GM19452 (cell line): ENCODE data around the gene CD300LB.
A peak's percentile ranks its signal among the peaks of the same experiment; 100 is the strongest.
"Not testable (repeated sequence)": the region's sequence is repeated elsewhere in the genome, so short reads cannot be mapped to it uniquely, and the experiment has no call there.

Source experiments
- ATAC-seq: cut with Tn5 transposase; IDR thresholded peaks from one replicate; pipeline ENCODE4 v1.9.1; 2021; ENCODE audit not compliant: unreplicated experiment

The CD300LB gene

GRCh38 chr17:74499992-74500391, 31.3 kb downstream of the CD300LB start:
- no peak for ATAC-seq

GRCh38 chr17:74497471-74497870, 33.8 kb downstream of the CD300LB start:
- no peak for ATAC-seq

- ATAC-seq: no peak
Measured at GRCh38 chr17:74493331-74493833, 37.9 kb downstream of the CD300LB start.

GRCh38 chr17:74491626-74492025, 39.6 kb downstream of the CD300LB start:
- no peak for ATAC-seq

GRCh38 chr17:74490716-74491115, 40.6 kb downstream of the CD300LB start:
- ATAC-seq: no peak

- ATAC-seq: not testable (repeated sequence)
Measured at GRCh38 chr17:74488276-74488675, 43.0 kb downstream of the CD300LB start.

- ATAC-seq: no peak
Measured at GRCh38 chr17:74485841-74486240, 45.4 kb downstream of the CD300LB start.

- ATAC-seq: no peak
Measured at GRCh38 chr17:74485022-74485743, 46.1 kb downstream of the CD300LB start.

GRCh38 chr17:74484066-74484465, 47.2 kb downstream of the CD300LB start:
- ATAC-seq: no peak

GRCh38 chr17:74481621-74482020, 49.7 kb downstream of the CD300LB start:
- ATAC-seq: no peak

GRCh38 chr17:74480290-74480689, 51.0 kb downstream of the CD300LB start:
- no peak for ATAC-seq

GRCh38 chr17:74478420-74479100, 52.7 kb downstream of the CD300LB start:
- peak; percentile 54 for ATAC-seq

GRCh38 chr17:74477411-74477810, 53.9 kb downstream of the CD300LB start:
- no peak for ATAC-seq

- ATAC-seq: no peak
Measured at GRCh38 chr17:74475189-74475588, 56.1 kb downstream of the CD300LB start.

GRCh38 chr17:74474043-74474792, 57.1 kb downstream of the CD300LB start:
- no peak for ATAC-seq

GRCh38 chr17:74473294-74473693, 58.0 kb downstream of the CD300LB start:
- ATAC-seq: no peak

GRCh38 chr17:74472890-74473289, 58.4 kb downstream of the CD300LB start:
- no peak for ATAC-seq

GRCh38 chr17:74471341-74471740, 59.9 kb downstream of the CD300LB start:
- ATAC-seq: no peak
